Skeletal muscle satellite cell (primary cell): Measurements from ENCODE around the gene CBFA2T3.

Experiments used
- H3K27me3 ChIP-seq: 2 replicates; pipeline ENCODE4 v1.7.0; 2013; ENCODE audit warnings: low read length; ENCODE audit not compliant: control insufficient read depth, insufficient read depth
- H3K36me3 ChIP-seq: 2 replicates; pipeline ENCODE4 v1.7.0; 2013; ENCODE audit warnings: mild to moderate bottlenecking, control low read depth, low read length; ENCODE audit not compliant: insufficient read depth
- H3K4me1 ChIP-seq: 2 replicates; pipeline ENCODE4 v1.7.0; 2013; ENCODE audit warnings: low read length; ENCODE audit not compliant: control insufficient read depth, insufficient read depth
- H3K4me2 ChIP-seq: 2 replicates; pipeline ENCODE4 v1.7.0; 2013; ENCODE audit warnings: mild to moderate bottlenecking, low read length
- H3K4me3 ChIP-seq: 2 replicates; pipeline ENCODE4 v1.7.0; 2013; ENCODE audit warnings: low read length
- H3K9ac ChIP-seq: 2 replicates; pipeline ENCODE4 v1.7.0; 2013; ENCODE audit warnings: mild to moderate bottlenecking, low read depth, low read length, moderate library complexity
- H3K9me3 ChIP-seq: replicated peaks from 2 replicates; pipeline ENCODE4 v1.7.0; 2013; ENCODE audit warnings: mild to moderate bottlenecking, control low read depth, low read length

CBFA2T3 gene

GRCh38 chr16:88970050-88970449 lies 7.0 kb downstream of the CBFA2T3 start:
- Histone ChIP-seq H3K9ac (no peak overlapping the region), H3K4me2 (no peak overlapping the region), H3K36me3 (no peaks in the 10 kb centered on the region), H3K4me1 (no peaks in the 10 kb centered on the region), H3K27me3 (peaks cover 42% of the 10 kb centered on the region), H3K4me3 (no peak overlapping the region), H3K9me3 (no peaks in the 10 kb centered on the region)

GRCh38 chr16:88969361-88969831 lies 7.6 kb downstream of the CBFA2T3 start:
- Histone ChIP-seq H3K4me1 (no peaks in the 10 kb centered on the region), H3K27me3 (peaks cover 42% of the 10 kb centered on the region), H3K9me3 (no peaks in the 10 kb centered on the region), H3K36me3 (no peaks in the 10 kb centered on the region), H3K4me2 (no peak overlapping the region), H3K9ac (no peak overlapping the region), H3K4me3 (no peak overlapping the region)

- no peaks in the 10 kb centered on the region for H3K9me3 ChIP-seq
- no peak overlapping the region for H3K9ac ChIP-seq
- no peaks in the 10 kb centered on the region for H3K4me1 ChIP-seq
- H3K27me3 ChIP-seq = peaks cover 45% of the 10 kb centered on the region
- H3K36me3 ChIP-seq = no peaks in the 10 kb centered on the region
- no peak overlapping the region for H3K4me3 ChIP-seq
- H3K4me2 ChIP-seq = no peak overlapping the region
Measured at GRCh38 chr16:88968589-88969280, 8.3 kb downstream of the CBFA2T3 start.

GRCh38 chr16:88967830-88968588 lies 9.0 kb downstream of the CBFA2T3 start:
- H3K36me3 ChIP-seq = no peaks in the 10 kb centered on the region
- H3K27me3 ChIP-seq = peaks cover 42% of the 10 kb centered on the region
- H3K9me3 ChIP-seq = no peaks in the 10 kb centered on the region
- H3K4me1 ChIP-seq = no peaks in the 10 kb centered on the region
- H3K4me2 ChIP-seq = no peak overlapping the region
- H3K9ac ChIP-seq = no peak overlapping the region
- H3K4me3 ChIP-seq = no peak overlapping the region

GRCh38 chr16:88966986-88967829 lies 9.8 kb downstream of the CBFA2T3 start:
- H3K36me3 ChIP-seq = no peaks in the 10 kb centered on the region
- no peaks in the 10 kb centered on the region for H3K9me3 ChIP-seq
- H3K4me1 ChIP-seq = no peaks in the 10 kb centered on the region
- H3K9ac ChIP-seq = no peak overlapping the region
- H3K4me2 ChIP-seq = no peak overlapping the region
- no peak overlapping the region for H3K4me3 ChIP-seq
- H3K27me3 ChIP-seq = peaks cover 43% of the 10 kb centered on the region

GRCh38 chr16:88965826-88966480 lies 11.1 kb downstream of the CBFA2T3 start:
- no peaks in the 10 kb centered on the region for H3K36me3 ChIP-seq
- no peak overlapping the region for H3K4me2 ChIP-seq
- no peak overlapping the region for H3K4me3 ChIP-seq
- H3K9me3 ChIP-seq = no peaks in the 10 kb centered on the region
- H3K9ac ChIP-seq = no peak overlapping the region
- H3K4me1 ChIP-seq = no peaks in the 10 kb centered on the region
- peaks cover 40% of the 10 kb centered on the region for H3K27me3 ChIP-seq

GRCh38 chr16:88965411-88965810 lies 11.6 kb downstream of the CBFA2T3 start:
- Histone ChIP-seq H3K9ac (no peak overlapping the region), H3K4me1 (no peaks in the 10 kb centered on the region), H3K4me3 (no peak overlapping the region), H3K36me3 (no peaks in the 10 kb centered on the region), H3K27me3 (peaks cover 39% of the 10 kb centered on the region), H3K9me3 (no peaks in the 10 kb centered on the region), H3K4me2 (no peak overlapping the region)

- no peaks in the 10 kb centered on the region for H3K36me3 ChIP-seq
- H3K27me3 ChIP-seq = peaks cover 34% of the 10 kb centered on the region
- H3K4me2 ChIP-seq = no peak overlapping the region
- no peaks in the 10 kb centered on the region for H3K4me1 ChIP-seq
- H3K9ac ChIP-seq = no peak overlapping the region
- no peak overlapping the region for H3K4me3 ChIP-seq
- no peaks in the 10 kb centered on the region for H3K9me3 ChIP-seq
Measured at GRCh38 chr16:88964636-88965035, 12.4 kb downstream of the CBFA2T3 start.

GRCh38 chr16:88963583-88963982 lies 13.4 kb downstream of the CBFA2T3 start:
- H3K9me3 ChIP-seq = no peaks in the 10 kb centered on the region
- H3K4me2 ChIP-seq = no peak overlapping the region
- no peaks in the 10 kb centered on the region for H3K4me1 ChIP-seq
- peaks cover 44% of the 10 kb centered on the region for H3K27me3 ChIP-seq
- H3K9ac ChIP-seq = no peak overlapping the region
- no peaks in the 10 kb centered on the region for H3K36me3 ChIP-seq
- no peak overlapping the region for H3K4me3 ChIP-seq

GRCh38 chr16:88962478-88963152 lies 14.4 kb downstream of the CBFA2T3 start:
- Histone ChIP-seq H3K9me3 (no peaks in the 10 kb centered on the region), H3K9ac (no peak overlapping the region)

More at GRCh38 chr16:88962478-88963152, 14.4 kb downstream of the CBFA2T3 start:
- Histone ChIP-seq H3K27me3 (peaks cover 52% of the 10 kb centered on the region), H3K4me1 (no peaks in the 10 kb centered on the region), H3K4me3 (no peak overlapping the region), H3K36me3 (no peaks in the 10 kb centered on the region), H3K4me2 (no peak overlapping the region)
